Measurements from ENCODE around the gene CFAP161. TPM values are rescaled to one million over a fixed set of nuclear protein-coding genes. Genes with fewer than 3 reads are reported as not detected.

The CFAP161 gene
- total RNA-seq, 1 donor from 2014 or later: 0.36 TPM

- Mint-ChIP-seq H3K27ac (no peak overlapping the region), H3K36me3 (no peaks in the 10 kb centered on the region), H3K9me3 (no peaks in the 10 kb centered on the region), H3K27me3 (peaks cover 30% of the 10 kb centered on the region), H3K4me3 (no peak overlapping the region), H3K4me1 (ENCODE audit: unreplicated experiment) (peaks cover 11% of the 10 kb centered on the region)
- TF ChIP-seq CTCF (conservative IDR thresholded peaks at IDR 0.05): no peak
- no peak for DNase-seq (ENCODE audit: extremely low spot score, unreplicated experiment)
Measured at GRCh38 chr15:81178365-81178764, 44.3 kb downstream of the CFAP161 start.

DNA sequence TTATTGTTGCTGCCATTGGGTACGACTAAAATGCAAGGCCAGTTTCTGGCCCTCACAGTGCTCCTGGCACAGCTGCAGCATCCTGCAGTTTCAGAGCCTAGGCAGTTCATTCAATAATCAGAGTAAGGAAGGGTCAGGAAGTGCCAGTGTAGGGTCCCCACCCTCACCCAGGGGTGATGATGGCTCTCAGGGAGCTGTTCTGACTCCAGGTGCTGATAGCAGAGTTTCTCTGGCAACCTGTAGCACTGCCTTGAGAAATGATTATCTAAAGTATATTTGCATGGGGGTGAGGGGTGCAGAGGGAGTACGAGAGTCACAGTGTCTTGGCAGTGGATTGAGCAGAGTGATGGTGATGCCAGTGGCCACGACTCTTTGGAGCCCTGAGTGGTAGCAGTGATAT is 47.1 kb downstream of the CFAP161 start:
- no peak for DNase-seq (ENCODE audit: extremely low spot score, unreplicated experiment)
- Mint-ChIP-seq H3K4me1 (ENCODE audit: unreplicated experiment) (peaks cover 11% of the 10 kb centered on the region), H3K27ac (no peak overlapping the region), H3K4me3 (no peak overlapping the region), H3K9me3 (no peaks in the 10 kb centered on the region), H3K36me3 (no peaks in the 10 kb centered on the region), H3K27me3 (peaks cover 46% of the 10 kb centered on the region)
- TF ChIP-seq CTCF (conservative IDR thresholded peaks at IDR 0.05): no peak

DNA sequence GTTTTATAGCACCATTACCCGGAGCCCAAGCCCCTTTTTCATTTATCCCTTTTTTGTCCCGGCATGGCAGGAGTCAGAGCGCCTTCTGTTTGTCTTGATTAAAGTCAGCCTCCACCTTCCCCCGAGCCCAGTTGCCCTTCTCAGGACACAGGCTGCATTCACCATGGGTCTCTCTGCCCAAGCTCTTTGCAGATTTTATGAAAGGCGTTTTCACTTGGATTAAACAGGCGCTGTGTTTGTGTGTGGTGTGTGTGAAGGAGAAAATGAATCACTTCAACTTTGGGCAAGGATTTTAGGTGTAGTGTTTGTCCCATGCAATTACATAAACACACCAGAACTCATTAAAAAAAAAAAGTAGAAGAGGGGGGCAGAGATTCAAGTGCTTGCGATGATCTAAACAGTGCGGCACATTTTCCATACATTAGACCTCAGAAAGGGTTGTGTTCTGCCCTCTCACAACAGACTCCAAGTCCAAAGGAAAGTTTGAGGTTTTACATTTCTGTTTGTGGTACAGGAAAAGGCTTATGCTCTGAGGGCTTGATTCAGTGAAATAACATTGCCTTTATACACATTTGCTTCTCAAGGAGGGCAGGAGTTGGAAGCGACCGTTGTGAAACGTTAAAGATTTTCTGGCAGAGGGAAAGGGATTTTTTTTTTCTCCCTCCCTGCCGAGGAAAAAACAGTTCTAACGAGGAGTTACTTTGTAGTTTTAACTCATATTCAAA is 48.1 kb downstream of the CFAP161 start:
- peaks cover 11% of the 10 kb centered on the region for H3K4me1 Mint-ChIP-seq (ENCODE audit: unreplicated experiment)
- no peak overlapping the region for H3K27ac Mint-ChIP-seq

DNA sequence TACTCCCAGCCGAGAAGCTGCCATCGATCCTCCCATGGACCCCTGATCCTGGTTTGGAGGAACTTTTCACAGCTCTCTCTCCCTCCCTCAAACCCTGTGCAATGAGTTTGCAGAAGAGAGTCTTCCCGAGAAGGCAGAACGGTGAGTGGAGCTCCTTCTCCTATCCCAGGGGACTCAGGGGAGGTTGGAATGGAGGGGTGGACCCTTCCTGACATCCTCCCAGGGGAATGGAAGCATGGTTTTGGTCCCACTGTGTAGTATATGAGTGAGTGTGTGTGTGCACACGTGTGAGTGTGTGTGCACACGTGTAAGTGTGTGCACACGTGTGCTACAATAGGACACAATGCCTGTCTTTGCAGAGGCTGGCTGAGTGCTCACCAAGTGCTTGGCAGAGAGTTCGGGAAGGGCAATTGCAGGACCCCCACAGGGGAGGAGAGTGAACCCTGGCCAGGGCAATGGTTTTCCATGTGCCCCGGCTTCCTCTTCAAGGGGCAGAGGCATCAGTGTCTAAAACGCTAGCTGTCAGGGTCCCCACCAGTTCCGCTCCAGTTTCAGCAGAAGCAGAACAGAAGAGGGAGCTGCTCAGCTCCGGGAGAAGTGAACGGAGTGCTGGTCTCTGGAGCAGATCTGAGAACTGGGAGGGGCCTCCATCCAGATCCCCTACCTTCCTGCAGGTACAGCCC is 48.8 kb downstream of the CFAP161 start:
- H3K4me3 Mint-ChIP-seq: no peak overlapping the region
- H3K27me3 Mint-ChIP-seq: peaks cover 46% of the 10 kb centered on the region
- no peak for DNase-seq (ENCODE audit: extremely low spot score, unreplicated experiment)
- no peaks in the 10 kb centered on the region for H3K36me3 Mint-ChIP-seq
- no peak overlapping the region for H3K27ac Mint-ChIP-seq
- no peaks in the 10 kb centered on the region for H3K9me3 Mint-ChIP-seq
- TF ChIP-seq CTCF (conservative IDR thresholded peaks at IDR 0.05): no peak
- peaks cover 11% of the 10 kb centered on the region for H3K4me1 Mint-ChIP-seq (ENCODE audit: unreplicated experiment)

More for the DNA sequence above, 48.1 kb downstream of the CFAP161 start:
- no peaks in the 10 kb centered on the region for H3K36me3 Mint-ChIP-seq
- no peaks in the 10 kb centered on the region for H3K9me3 Mint-ChIP-seq
- TF ChIP-seq CTCF (conservative IDR thresholded peaks at IDR 0.05): no peak
- no peak for DNase-seq (ENCODE audit: extremely low spot score, unreplicated experiment)
- peaks cover 46% of the 10 kb centered on the region for H3K27me3 Mint-ChIP-seq
- no peak overlapping the region for H3K4me3 Mint-ChIP-seq

DNA sequence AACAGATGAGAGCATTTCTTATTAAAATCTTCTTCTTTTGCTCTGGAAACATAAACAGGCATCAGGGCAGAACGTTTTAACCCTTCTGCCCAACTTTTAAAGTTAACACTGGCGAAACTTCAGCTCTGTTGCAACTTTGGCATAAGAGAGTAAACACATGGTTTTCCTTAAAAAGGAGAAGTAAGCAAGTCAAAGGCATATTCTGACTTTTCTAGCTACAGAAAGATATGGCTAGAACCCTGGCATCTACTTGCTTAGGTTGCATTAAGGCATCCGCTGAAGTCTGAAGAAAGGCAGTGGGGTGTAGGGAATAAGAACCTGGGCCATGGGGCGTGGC is 49.3 kb downstream of the CFAP161 start:
- Mint-ChIP-seq H3K9me3 (no peaks in the 10 kb centered on the region), H3K4me3 (no peak overlapping the region), H3K4me1 (ENCODE audit: unreplicated experiment) (peaks cover 11% of the 10 kb centered on the region), H3K27me3 (peaks cover 49% of the 10 kb centered on the region), H3K36me3 (no peaks in the 10 kb centered on the region), H3K27ac (no peak overlapping the region)
- no peak for TF ChIP-seq CTCF (conservative IDR thresholded peaks at IDR 0.05)
- DNase-seq (ENCODE audit: extremely low spot score, unreplicated experiment): no peak
